Measurements from ENCODE around the gene OSBPL6. TPM values are rescaled to one million over a fixed set of nuclear protein-coding genes. Genes with fewer than 3 reads are reported as not detected.
A peak's percentile ranks its signal among the peaks of the same experiment; 100 is the strongest.

Gene OSBPL6
- total RNA-seq, 6 experiments from 2014 or later, result 2.4 to 7.5 (median 3.3) TPM

DNA sequence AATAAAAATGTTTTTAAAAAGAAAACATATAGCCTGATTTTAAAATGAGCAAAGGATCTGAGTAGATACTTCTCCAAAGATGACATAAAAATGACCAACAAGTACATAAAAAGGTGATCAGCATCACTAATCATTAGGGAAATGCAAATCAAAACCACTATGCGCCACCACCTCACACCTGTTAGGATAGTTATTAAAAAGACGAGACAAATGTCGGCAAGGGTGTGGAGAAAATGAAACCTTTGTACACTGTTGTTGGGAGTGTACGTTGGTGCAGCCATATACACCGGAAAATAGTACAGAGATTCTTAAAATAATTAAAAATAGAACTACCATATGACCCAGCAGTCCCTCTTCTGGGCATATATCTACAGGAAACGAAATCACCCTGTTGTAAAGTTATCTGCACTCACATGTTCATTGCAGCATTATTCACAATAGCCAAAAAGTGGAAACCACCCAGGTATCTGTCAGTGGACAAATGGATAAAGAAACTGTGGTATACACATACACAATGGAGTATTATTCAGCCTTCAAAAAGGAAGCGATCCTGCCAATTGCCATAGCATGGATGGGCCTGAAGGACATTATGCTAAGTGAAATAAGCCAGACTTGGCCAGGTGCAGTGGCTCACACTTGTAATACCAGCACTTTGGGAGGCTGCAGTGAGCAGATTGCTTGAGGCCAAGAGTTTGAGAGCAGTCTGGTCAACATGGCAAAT is 165.0 kb downstream of the OSBPL6 start:
- H3K4me1 Mint-ChIP-seq (ENCODE audit: low read depth), result no peaks in the 10 kb centered on the region
- no peak overlapping the region for H3K27ac Mint-ChIP-seq
- no peak for DNase-seq
- H3K36me3 Mint-ChIP-seq (ENCODE audit: low read depth), result peaks cover 8% of the 10 kb centered on the region; the same call in 1 of the 2 replicates
- TF ChIP-seq, protein P1, sequence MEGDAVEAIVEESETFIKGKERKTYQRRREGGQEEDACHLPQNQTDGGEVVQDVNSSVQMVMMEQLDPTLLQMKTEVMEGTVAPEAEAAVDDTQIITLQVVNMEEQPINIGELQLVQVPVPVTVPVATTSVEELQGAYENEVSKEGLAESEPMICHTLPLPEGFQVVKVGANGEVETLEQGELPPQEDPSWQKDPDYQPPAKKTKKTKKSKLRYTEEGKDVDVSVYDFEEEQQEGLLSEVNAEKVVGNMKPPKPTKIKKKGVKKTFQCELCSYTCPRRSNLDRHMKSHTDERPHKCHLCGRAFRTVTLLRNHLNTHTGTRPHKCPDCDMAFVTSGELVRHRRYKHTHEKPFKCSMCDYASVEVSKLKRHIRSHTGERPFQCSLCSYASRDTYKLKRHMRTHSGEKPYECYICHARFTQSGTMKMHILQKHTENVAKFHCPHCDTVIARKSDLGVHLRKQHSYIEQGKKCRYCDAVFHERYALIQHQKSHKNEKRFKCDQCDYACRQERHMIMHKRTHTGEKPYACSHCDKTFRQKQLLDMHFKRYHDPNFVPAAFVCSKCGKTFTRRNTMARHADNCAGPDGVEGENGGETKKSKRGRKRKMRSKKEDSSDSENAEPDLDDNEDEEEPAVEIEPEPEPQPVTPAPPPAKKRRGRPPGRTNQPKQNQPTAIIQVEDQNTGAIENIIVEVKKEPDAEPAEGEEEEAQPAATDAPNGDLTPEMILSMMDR (IDR thresholded peaks at IDR 0.05), result no peak
- H3K4me3 Mint-ChIP-seq, result no peak overlapping the region
- peaks cover 2% of the 10 kb centered on the region; the same call in 1 of the 2 replicates for H3K27me3 Mint-ChIP-seq (ENCODE audit: insufficient read depth)
- peaks cover 15% of the 10 kb centered on the region for H3K9me3 Mint-ChIP-seq

DNA sequence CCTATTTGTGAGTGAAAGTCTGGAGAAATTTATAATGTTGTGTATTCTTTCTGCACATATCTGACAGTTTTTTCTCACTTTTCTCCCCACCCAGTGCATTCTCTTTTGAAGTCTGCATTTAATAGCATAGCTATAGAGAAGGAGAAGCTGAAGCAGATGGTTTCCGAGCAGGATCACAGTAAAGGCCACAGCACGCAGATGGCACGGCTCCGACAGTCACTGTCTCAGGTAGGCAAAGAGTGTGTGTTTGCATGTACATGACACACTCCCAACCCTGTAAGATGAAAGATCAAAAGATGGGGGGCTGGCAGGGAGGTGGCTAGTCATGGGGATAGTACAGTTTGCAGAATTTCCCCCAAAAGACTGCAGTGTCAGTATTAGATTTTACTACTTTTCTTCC is 167.3 kb downstream of the OSBPL6 start:
- Mint-ChIP-seq H3K4me3 (no peak overlapping the region), H3K27me3 (ENCODE audit: insufficient read depth) (no peaks in the 10 kb centered on the region)
- TF ChIP-seq, protein P1 (IDR thresholded peaks at IDR 0.05), result no peak

DNA sequence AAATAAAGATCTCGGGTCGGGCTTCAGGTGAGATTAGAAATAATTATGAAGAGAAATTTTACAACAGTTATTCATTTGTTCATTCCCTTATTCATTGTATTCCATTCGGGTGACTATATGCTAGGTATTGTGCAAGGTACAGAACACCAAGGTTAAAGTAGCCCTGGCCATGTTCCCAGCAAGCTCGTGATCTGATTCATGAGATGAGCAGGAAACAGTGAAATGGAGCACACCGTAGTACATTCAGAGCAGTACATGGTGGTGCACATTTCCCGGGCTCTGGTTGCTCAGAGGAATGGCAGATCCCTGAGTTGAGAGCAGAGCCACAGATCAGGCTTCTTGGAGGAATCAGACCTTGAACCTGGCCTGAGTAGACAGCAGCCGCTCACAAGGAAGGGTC is 168.9 kb downstream of the OSBPL6 start:
- Mint-ChIP-seq H3K27me3 (ENCODE audit: insufficient read depth) (no peaks in the 10 kb centered on the region), H3K9me3 (no peaks in the 10 kb centered on the region), H3K36me3 (ENCODE audit: low read depth) (no peaks in the 10 kb centered on the region), H3K4me1 (ENCODE audit: low read depth) (no peaks in the 10 kb centered on the region), H3K27ac (no peak overlapping the region), H3K4me3 (no peak overlapping the region)
- TF ChIP-seq, protein P1 (IDR thresholded peaks at IDR 0.05), result no peak
- peak; percentile 11 for DNase-seq

More for the DNA sequence above, 167.3 kb downstream of the OSBPL6 start:
- Mint-ChIP-seq H3K9me3 (peaks cover 2% of the 10 kb centered on the region), H3K36me3 (ENCODE audit: low read depth) (peaks cover under 1% of the 10 kb centered on the region; the same call in 1 of the 2 replicates), H3K4me1 (ENCODE audit: low read depth) (no peaks in the 10 kb centered on the region), H3K27ac (no peak overlapping the region)
- DNase-seq, result no peak

DNA sequence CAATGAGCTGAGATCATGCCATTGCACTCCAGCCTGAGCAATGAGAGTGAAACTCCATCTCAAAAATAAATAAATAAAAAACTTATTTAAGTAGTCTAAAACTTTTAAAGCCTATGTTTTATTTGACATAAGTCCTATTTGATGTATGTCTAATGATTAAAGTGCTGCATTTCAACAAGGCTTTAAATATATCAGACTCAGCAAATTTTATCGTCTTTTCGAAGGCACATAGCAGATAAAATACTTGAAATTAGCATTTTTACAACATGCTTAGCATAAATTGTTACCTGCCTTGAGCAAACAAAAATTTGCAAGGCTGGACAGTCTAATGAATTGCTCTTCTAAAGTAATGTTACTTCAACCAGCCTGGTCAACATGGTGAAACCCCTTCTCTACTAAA is 170.8 kb downstream of the OSBPL6 start:
- no peak for DNase-seq
- TF ChIP-seq, protein P1 (IDR thresholded peaks at IDR 0.05), result no peak
- no peak overlapping the region for H3K27ac Mint-ChIP-seq
- no peak overlapping the region for H3K4me3 Mint-ChIP-seq
- no peaks in the 10 kb centered on the region for H3K27me3 Mint-ChIP-seq (ENCODE audit: insufficient read depth)
- no peaks in the 10 kb centered on the region for H3K9me3 Mint-ChIP-seq
- H3K36me3 Mint-ChIP-seq (ENCODE audit: low read depth), result no peaks in the 10 kb centered on the region
- no peaks in the 10 kb centered on the region for H3K4me1 Mint-ChIP-seq (ENCODE audit: low read depth)

DNA sequence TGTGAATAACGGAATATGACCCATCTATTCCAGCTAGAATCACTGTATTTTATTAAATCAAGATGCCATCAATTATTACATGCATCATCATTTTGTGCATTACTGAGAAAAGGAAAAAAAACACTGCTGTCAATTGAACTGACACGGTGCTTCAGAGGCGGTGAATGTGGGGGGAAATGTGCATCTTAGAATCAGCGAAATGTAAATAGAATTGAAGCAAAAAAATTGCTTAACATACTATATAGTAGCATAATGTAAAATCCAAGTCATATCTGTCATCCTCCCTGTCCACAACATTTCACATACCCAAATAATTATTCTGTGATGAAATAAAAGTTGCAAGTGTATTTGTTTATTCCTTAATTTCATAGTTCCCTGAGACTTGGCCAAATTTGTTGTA is 172.1 kb downstream of the OSBPL6 start:
- no peaks in the 10 kb centered on the region for H3K4me1 Mint-ChIP-seq (ENCODE audit: low read depth)
- H3K4me3 Mint-ChIP-seq, result no peak overlapping the region
- no peaks in the 10 kb centered on the region for H3K36me3 Mint-ChIP-seq (ENCODE audit: low read depth)
- H3K27me3 Mint-ChIP-seq (ENCODE audit: insufficient read depth), result no peaks in the 10 kb centered on the region
- TF ChIP-seq, protein P1 (IDR thresholded peaks at IDR 0.05), result no peak
- no peak overlapping the region for H3K27ac Mint-ChIP-seq
- DNase-seq, result no peak
- H3K9me3 Mint-ChIP-seq, result no peaks in the 10 kb centered on the region
